Activated naive CD4-positive, alpha-beta T cell (primary cell): ENCODE results near the gene HTR3D.
"Not testable (repeated sequence)": the region's sequence is repeated elsewhere in the genome, so short reads cannot be mapped to it uniquely, and the experiment has no call there.

Source experiments
- DNase-seq, 4 experiments: peaks; one replicate each; lab custom pipeline; 2025; lab: John Stamatoyannopoulos, UW

Gene HTR3D

GRCh38 chr3:184016169-184016570 is 15.4 kb upstream of the HTR3D start:
- DNase-seq = no peak

DNA sequence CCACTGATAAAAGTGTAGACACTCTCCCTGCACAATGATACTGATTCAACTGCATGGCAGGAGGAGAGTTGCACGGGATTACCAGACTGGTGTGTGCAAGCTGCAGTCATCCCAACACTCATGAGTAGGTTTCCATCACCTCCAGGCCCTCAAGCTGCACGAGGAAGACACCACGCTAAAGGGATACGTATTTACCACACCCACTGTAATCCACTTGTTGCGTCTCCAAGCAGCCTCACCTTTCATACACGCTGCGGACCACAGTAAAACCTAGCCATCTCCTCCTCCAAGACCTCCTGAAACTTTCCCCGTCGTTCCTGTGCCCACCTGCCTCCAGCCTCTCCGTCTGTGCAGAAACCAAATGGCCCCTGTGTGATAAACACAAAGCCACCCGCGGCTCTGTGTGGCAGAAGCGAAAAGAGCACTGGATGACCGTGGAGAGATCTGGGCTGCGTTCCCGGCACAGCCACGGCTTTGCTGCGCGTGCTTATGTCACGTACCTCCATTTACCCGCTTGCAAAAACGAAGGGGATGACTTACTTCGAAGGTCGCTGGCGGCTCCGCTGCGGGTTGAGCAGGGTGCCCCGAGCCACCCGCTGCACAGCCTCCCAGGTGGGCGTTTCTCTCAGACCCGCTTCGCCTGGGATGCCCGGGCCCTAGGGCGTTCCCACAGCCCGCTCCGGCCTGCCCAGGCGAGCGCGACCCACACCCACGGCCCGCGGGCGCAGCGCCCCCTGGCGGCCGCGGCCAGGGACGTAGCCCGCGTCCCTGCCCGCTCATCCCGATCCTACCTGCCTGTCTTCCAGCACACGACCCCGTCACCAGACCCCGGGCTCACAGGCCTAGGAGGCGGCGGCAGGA is 14.5 kb upstream of the HTR3D start:
- DNase-seq = peak in 2 of 4 experiments; percentile 21 to 25

DNA sequence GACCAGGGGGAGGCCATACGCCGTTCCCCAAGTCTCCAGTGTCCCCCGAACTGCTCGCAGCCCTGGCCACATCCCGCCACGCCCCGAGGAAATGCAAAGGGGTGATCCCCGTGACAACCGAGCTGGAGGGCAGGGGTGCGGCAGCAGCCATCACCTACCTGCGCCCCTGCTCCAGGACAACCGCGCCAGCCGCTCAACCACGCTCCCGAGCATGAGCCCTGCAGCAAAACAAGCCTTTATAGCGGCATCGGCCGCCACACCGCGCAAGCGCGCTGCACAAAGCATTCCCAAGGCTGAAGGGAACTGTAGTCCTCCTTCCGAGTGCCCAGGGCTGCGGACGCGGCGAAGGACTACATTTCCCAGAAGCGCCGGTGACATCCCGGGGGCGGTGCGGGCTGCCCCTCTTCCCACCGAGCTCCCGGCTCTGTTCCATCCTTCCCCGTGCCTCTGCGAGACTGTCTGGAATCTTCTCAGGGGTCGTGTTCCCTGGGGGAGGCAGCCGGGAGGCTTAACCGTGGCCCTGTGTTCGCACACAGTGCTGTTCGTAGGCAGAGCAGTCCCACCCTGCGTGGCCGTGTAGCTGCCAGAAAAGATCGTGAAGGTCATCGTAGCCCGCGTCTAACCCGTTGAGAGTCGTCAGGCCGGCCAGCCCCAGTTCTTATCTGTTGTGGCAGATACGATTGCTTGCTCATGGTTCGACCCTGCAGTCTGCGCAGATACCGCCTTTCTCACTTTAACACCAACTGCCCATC is 13.7 kb upstream of the HTR3D start, which contains the start of gene ABCC5:
Gene ABCC5 (minus strand): TSS at position 213 of the 752 bp plus-strand sequence. CDS start 3,492 bp downstream, outside the sequence.
- DNase-seq = peak; percentile 36 to 69 (median 54)

- no peak for DNase-seq
Observed at GRCh38 chr3:184018424-184018973, 13.0 kb upstream of the HTR3D start.

DNA sequence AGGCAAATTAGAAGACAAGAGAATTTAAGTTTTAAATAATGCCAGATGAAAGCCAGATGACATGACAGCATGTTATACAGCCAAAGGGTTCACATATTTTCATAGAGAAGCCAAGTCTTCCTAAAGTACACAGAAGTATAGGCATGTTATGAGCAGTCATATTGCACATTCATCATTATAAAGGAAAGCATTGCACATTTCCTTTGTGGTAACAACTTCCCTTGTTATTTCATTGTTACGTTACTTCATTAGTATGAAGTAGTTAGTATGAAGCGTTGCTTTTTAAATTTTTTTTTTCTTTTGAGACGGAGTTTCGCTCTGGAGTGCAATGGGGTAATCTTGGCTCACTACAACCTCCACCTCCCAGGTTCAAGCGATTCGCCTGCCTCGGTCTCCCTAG is 9.2 kb upstream of the HTR3D start:
- no peak for DNase-seq

DNA sequence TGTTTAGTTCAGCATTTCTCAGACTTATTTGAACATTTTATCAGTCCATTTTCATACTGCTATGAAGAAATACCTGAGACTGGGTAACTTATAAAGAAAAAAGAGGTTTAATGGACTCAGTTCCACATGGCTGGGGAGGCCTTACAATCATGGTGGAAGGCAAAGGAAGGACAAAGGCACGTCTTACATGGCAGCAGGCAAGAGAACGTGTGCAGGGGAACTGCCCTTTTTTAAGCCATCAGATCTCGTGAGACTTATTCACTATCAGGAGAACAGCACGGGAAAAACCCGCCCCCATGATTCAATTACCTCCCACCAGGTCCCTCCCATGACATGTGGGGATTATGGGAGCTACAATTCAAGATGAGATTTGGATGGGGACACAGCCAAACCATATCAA is 6.3 kb upstream of the HTR3D start:
- not testable (repeated sequence) for DNase-seq

GRCh38 chr3:184028275-184028890 is 3.2 kb upstream of the HTR3D start:
- not testable (repeated sequence) for DNase-seq

DNA sequence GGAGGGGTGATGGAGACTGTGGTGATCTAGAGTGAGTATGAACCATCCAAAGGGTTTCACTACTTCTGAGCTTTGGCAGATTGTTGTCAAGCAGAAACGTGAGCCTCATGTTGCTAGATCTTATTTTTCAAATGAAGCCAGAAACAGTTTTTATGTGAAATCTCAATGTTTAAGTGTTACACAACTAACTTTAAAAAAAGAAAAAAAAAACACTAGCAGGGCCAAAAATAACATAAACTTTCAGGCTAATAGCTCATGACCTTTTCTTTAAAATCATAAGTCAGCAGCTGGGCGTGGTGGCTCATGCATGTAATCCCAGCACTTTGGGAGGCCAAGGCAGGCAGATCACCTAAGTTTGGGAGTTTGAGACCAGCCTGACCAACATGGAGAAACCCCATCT is 2.1 kb upstream of the HTR3D start:
- DNase-seq = no peak

- DNase-seq = no peak
Observed at GRCh38 chr3:184030536-184030935, 1.0 kb upstream of the HTR3D start.

DNA sequence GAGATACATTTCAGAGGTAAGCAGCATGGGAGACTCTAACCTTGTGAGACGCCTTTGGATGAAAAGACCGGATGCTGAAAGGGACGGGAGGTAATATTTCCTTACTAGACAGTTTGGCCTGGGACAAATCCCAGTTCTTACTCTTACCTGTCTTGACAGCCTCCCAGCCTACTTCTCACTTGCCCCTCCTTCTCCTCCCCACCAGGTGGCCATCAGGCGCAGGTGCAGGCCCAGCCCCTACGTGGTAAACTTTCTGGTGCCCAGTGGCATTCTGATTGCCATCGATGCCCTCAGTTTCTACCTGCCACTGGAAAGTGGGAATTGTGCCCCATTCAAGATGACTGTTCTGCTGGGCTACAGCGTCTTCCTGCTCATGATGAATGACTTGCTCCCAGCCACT is 6.3 kb downstream of the HTR3D start:
- DNase-seq = no peak

DNA sequence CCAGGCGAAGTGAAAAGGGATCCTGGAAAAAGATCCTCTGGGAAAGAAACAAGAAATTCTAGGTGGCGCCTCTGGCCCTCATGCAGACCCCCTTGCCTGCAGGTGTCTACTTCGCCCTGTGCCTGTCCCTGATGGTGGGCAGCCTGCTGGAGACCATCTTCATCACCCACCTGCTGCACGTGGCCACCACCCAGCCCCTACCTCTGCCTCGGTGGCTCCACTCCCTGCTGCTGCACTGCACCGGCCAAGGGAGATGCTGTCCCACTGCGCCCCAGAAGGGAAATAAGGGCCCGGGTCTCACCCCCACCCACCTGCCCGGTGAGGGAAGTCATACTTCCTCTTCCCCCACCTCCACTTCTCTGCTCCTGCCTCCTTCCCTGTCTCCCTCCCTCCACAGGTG is 6.8 kb downstream of the HTR3D start:
- DNase-seq = not testable (repeated sequence)

DNA sequence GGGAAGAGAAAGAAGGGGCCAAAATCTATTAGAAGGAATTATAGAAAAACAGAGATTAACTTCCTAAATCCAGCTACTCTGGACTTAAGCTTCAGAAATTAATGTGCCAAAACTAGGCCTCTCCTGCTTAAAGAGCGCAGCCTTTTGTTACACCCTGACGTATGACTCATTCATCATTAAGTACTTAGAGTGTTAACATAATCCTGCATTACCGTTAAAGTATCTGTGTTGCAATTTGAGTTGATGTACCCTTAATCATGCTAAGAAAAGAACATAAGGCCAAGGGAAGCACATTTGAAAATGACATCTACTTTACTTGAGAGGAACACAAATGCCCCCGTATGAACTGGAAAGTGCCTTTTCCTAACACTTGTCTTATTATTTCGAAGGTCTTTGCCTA is 7.9 kb downstream of the HTR3D start:
- DNase-seq = no peak

GRCh38 chr3:184040010-184040409 is 8.5 kb downstream of the HTR3D start:
- no peak for DNase-seq

- no peak for DNase-seq
Observed at GRCh38 chr3:184042617-184043016, 11.1 kb downstream of the HTR3D start.

DNA sequence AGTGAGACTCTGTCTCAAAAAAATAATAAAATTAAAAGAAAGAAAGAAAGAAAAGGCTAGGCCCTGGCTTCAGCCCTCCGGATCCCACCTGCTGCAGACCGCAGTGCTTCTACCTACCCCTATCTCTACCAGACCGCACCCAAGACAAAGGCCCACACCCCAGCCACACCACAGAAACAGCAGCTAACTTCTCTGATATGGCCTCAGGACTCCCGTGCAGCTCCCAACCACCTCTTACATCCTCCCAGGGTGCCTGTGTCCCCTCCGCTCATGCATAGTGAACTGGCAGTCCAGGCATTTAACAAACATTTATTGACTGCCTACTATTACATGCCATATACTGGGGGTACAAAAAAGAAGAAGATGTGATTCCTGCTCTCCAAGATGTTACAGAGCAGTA is 14.5 kb downstream of the HTR3D start:
- no peak for DNase-seq

- no peak for DNase-seq
Observed at GRCh38 chr3:184050217-184050847, 18.8 kb downstream of the HTR3D start.

DNA sequence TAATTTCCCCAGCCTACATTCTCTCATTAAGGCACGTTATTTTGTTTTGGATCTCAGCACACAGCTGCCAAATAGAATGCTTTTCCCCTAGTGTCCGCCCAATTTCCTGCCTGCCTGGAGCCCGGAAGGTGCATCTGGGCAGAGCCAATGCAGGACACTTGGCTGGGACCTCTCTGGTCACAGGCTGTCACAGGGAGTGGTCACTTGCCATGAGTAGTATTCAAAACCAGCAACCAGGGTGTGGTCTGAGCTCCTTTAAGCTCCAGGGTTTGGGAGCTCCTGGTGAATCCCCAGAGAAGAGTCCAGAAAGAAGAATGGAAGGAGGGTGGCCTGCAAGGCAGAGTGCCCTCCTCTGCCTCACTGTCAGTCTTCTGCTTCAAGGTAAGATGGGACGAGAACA is 21.2 kb downstream of the HTR3D start, which contains the start of gene HTR3C:
Gene HTR3C (plus strand): TSS at position 281 of the 400 bp plus-strand sequence. CDS start 34 bp downstream, at position 315.
- no peak for DNase-seq

GRCh38 chr3:184058029-184058428 is 26.5 kb downstream of the HTR3D start:
- no peak for DNase-seq

- DNase-seq = no peak
Observed at GRCh38 chr3:184059424-184059823, 27.9 kb downstream of the HTR3D start.

DNA sequence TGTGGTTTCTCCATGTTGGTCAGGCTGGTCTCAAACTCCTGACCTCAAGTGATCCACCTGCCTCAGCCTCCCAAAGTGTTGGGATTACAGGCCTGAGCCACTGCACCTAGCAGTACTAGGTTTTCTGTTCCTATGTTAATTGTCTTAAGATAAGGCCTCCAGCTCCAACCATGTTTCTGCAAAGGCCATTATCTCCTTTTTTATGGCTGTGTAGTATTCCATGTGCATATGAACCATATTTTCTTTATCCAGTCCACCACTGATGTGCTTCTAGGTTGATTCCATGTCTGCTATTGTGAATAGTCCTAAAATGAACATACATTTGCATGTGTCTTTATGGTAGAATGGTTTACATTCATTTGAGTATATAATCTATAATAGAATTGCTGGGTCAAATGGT is 31.1 kb downstream of the HTR3D start:
- DNase-seq = no peak

GRCh38 chr3:184066211-184066610 is 34.7 kb downstream of the HTR3D start:
- DNase-seq = no peak

- no peak for DNase-seq
Observed at GRCh38 chr3:184067573-184068055, 36.1 kb downstream of the HTR3D start.
